H1 (cell line): ENCODE measurements around the gene PDE3A. TPM values are rescaled to one million over a fixed set of nuclear protein-coding genes. Genes with fewer than 3 reads are reported as not detected.

Source experiments
- CTCF ChIA-PET: fragments of 300-600 bp; sonication (Branson Sonifier 250); formaldehyde crosslinking; loops from one replicate; lab custom pipeline; 2021; ENCODE audit not compliant: partially characterized antibody; lab: Charles Lee
- POLR2A ChIA-PET: fragments of 300-600 bp; sonication (Branson Sonifier 250); formaldehyde crosslinking; loops from one replicate; lab custom pipeline; 2021; ENCODE audit warnings: inconsistent platforms; ENCODE audit not compliant: partially characterized antibody; lab: Charles Lee
- DNase-seq, 2 experiments: peaks; one replicate each; pipeline versions ENCODE4 v3.0.0 to v3.0.0-alpha.2; 2010 to 2022; ENCODE audit warnings: low spot score in 2 of 2, low read depth in 1 of 2, mixed read lengths in 1 of 2
- FAIRE-seq: peaks from 2 replicates; lab custom pipeline; 2011; peaks lifted over from hg19 to GRCh38; lab: Jason Lieb, UNC
- H2AFZ ChIP-seq: 2 replicates; pipeline ENCODE4 v1.8.1; 2012; ENCODE audit warnings: low read length, inconsistent platforms
- H2AK5ac ChIP-seq: 2 replicates; pipeline ENCODE4 v1.6.1; 2013; ENCODE audit warnings: low read depth, low read length
- H2BK120ac ChIP-seq: replicated peaks from 2 replicates; pipeline ENCODE3; 2013; ENCODE audit warnings: low read depth, low read length, inconsistent platforms
- H2BK12ac ChIP-seq: 2 replicates; pipeline ENCODE4 v1.6.1; 2013; ENCODE audit warnings: low read depth, low read length
- H2BK15ac ChIP-seq: 2 replicates; pipeline ENCODE4 v1.6.1; 2013; ENCODE audit warnings: low read length
- H2BK20ac ChIP-seq: 2 replicates; pipeline ENCODE4 v1.6.1; 2013; ENCODE audit warnings: low read length
- H2BK5ac ChIP-seq: 2 replicates; pipeline ENCODE4 v1.6.1; 2013; ENCODE audit warnings: low read depth, low read length
- H3K14ac ChIP-seq: 2 replicates; pipeline ENCODE4 v1.6.1; 2013; ENCODE audit warnings: inconsistent platforms; ENCODE audit not compliant: insufficient read length
- H3K18ac ChIP-seq: 2 replicates; pipeline ENCODE4 v1.6.1; 2013; ENCODE audit warnings: low read length; ENCODE audit errors: extremely low read depth
- H3K23ac ChIP-seq: 2 replicates; pipeline ENCODE4 v1.6.1; 2013; ENCODE audit warnings: inconsistent platforms; ENCODE audit not compliant: insufficient read length
- H3K23me2 ChIP-seq: 2 replicates; pipeline ENCODE4 v1.6.1; 2013; ENCODE audit warnings: low read depth, low read length
- H3K27ac ChIP-seq: 2 replicates; pipeline ENCODE4 v1.6.1; 2011; ENCODE audit warnings: low read depth, low read length, inconsistent platforms
- H3K27me3 ChIP-seq, 4 experiments: replicated peaks in 1 of 4; 1 replicate in 1 of 4; 2 replicates in 3 of 4; pipeline versions ENCODE4 v1.6.1 to v1.8.1; 2011 to 2013; ENCODE audit warnings: low read length in 3 of 4, mild to moderate bottlenecking in 3 of 4, inconsistent platforms in 2 of 4, mixed read lengths in 2 of 4, moderate library complexity in 1 of 4; ENCODE audit not compliant: control insufficient read depth in 3 of 4, insufficient read depth in 3 of 4; ENCODE audit errors: extremely low read depth in 1 of 4
- H3K36me3 ChIP-seq, 4 experiments: 2 replicates each; pipeline versions ENCODE4 v1.6.1 to v1.8.1; 2011 to 2013; ENCODE audit warnings: mild to moderate bottlenecking in 4 of 4, low read length in 3 of 4, moderate library complexity in 2 of 4, control low read depth in 1 of 4, inconsistent platforms in 1 of 4; ENCODE audit not compliant: insufficient read depth in 4 of 4, control insufficient read depth in 2 of 4
- H3K4ac ChIP-seq: replicated peaks from 2 replicates; pipeline ENCODE3; 2013; ENCODE audit warnings: low read length, low read depth, mixed read lengths, inconsistent platforms; ENCODE audit not compliant: insufficient read length
- H3K4me1 ChIP-seq, 4 experiments: replicated peaks in 1 of 4; 1 replicate in 1 of 4; 2 replicates in 3 of 4; pipeline versions ENCODE4 v1.6.1 to v1.8.1; 2011 to 2013; ENCODE audit warnings: low read length in 3 of 4, inconsistent platforms in 2 of 4, mixed read lengths in 1 of 4; ENCODE audit not compliant: insufficient read depth in 4 of 4, control insufficient read depth in 3 of 4
- H3K4me2 ChIP-seq, 2 experiments: 2 replicates each; pipeline versions ENCODE4 v1.6.1 to v1.8.1; 2011 to 2013; ENCODE audit warnings: low read depth in 2 of 2, low read length in 2 of 2, control low read depth in 1 of 2, inconsistent platforms in 1 of 2, mild to moderate bottlenecking in 1 of 2; ENCODE audit not compliant: insufficient read depth in 1 of 2
- H3K4me3 ChIP-seq, 4 experiments: fragments of 200-600, 300-600 bp in 1 of 4; sonication (generic), shearing (Covaris generic), sonication (Bioruptor Twin) in 1 of 4; 2 replicates each; pipeline versions ENCODE4 v1.5.1 to v1.8.1; 2011 to 2016; ENCODE audit warnings: low read length in 4 of 4, low read depth in 3 of 4, control low read depth in 2 of 4, inconsistent platforms in 2 of 4, mild to moderate bottlenecking in 2 of 4, mixed read lengths in 1 of 4, moderate library complexity in 1 of 4; ENCODE audit not compliant: insufficient read depth in 2 of 4; ENCODE audit errors: extremely low read depth in 1 of 4
- H3K56ac ChIP-seq: replicated peaks from 2 replicates; pipeline ENCODE3; 2013; ENCODE audit warnings: low read depth, mild to moderate bottlenecking, mixed read lengths, low read length, inconsistent platforms; ENCODE audit not compliant: insufficient read length
- H3K79me1 ChIP-seq: 2 replicates; pipeline ENCODE4 v1.6.1; 2013; ENCODE audit warnings: low read depth, low read length, control low read depth
- H3K79me2 ChIP-seq, 2 experiments: 2 replicates each; pipeline versions ENCODE4 v1.6.1 to v1.8.1; 2012 to 2013; ENCODE audit warnings: low read length in 2 of 2, mild to moderate bottlenecking in 2 of 2, inconsistent platforms in 1 of 2; ENCODE audit not compliant: insufficient read depth in 2 of 2, control insufficient read depth in 1 of 2
- H3K9ac ChIP-seq, 4 experiments: replicated peaks in 1 of 4; 1 replicate in 1 of 4; 2 replicates in 3 of 4; pipeline versions ENCODE4 v1.6.1 to v1.8.1; 2011 to 2013; ENCODE audit warnings: low read depth in 3 of 4, low read length in 3 of 4, control low read depth in 2 of 4, mild to moderate bottlenecking in 2 of 4, moderate library complexity in 2 of 4, inconsistent platforms in 1 of 4; ENCODE audit errors: extremely low read depth in 1 of 4
- H3K9me3 ChIP-seq, 2 experiments: 2 replicates each; pipeline versions ENCODE4 v1.6.1 to v1.8.1; 2012 to 2013; ENCODE audit warnings: mild to moderate bottlenecking in 2 of 2, moderate library complexity in 2 of 2, control low read depth in 1 of 2, inconsistent platforms in 1 of 2, low read depth in 1 of 2, low read length in 1 of 2, mixed read lengths in 1 of 2; ENCODE audit not compliant: insufficient read depth in 2 of 2
- H4K20me1 ChIP-seq, 2 experiments: replicated peaks in 1 of 2; 2 replicates each; pipeline versions ENCODE3 to v1.8.1; 2011 to 2013; ENCODE audit warnings: inconsistent platforms in 2 of 2, low read length in 2 of 2, mild to moderate bottlenecking in 1 of 2; ENCODE audit not compliant: insufficient read depth in 2 of 2, control insufficient read depth in 1 of 2
- H4K5ac ChIP-seq: 2 replicates; pipeline ENCODE4 v1.6.1; 2013; ENCODE audit warnings: low read length, low read depth, mixed read lengths, inconsistent platforms; ENCODE audit not compliant: insufficient read length
- H4K8ac ChIP-seq: 2 replicates; pipeline ENCODE4 v1.8.0; 2013; ENCODE audit warnings: mild to moderate bottlenecking, moderate library complexity, low read length, inconsistent platforms; ENCODE audit not compliant: insufficient read depth; ENCODE audit errors: extremely low read depth
- H4K91ac ChIP-seq: replicated peaks from 2 replicates; pipeline ENCODE3; 2013; ENCODE audit warnings: low read length, mixed read lengths, inconsistent platforms; ENCODE audit not compliant: insufficient read length
- CEBPB ChIP-seq: IDR thresholded peaks from 2 replicates; pipeline ENCODE4 v1.6.1; 2012; ENCODE audit warnings: low read depth, low read length
- CTBP2 ChIP-seq: IDR thresholded peaks from 2 replicates; pipeline ENCODE4 v1.7.0; 2011; ENCODE audit warnings: borderline replicate concordance, mild to moderate bottlenecking, moderate library complexity, mixed read lengths, low read length; ENCODE audit not compliant: insufficient read depth, insufficient read length
- MAX ChIP-seq: IDR thresholded peaks from 2 replicates; pipeline ENCODE4 v1.6.1; 2012; ENCODE audit warnings: inconsistent platforms
- NANOG ChIP-seq: IDR thresholded peaks from 2 replicates; pipeline ENCODE4 v1.6.1; 2011; ENCODE audit warnings: low read length, low read depth, mild to moderate bottlenecking, inconsistent platforms; ENCODE audit not compliant: insufficient read depth, poor library complexity, severe bottlenecking
- POLR2A ChIP-seq, 2 experiments: IDR thresholded peaks; 1 replicate in 1 of 2; 2 replicates in 1 of 2; pipeline ENCODE4 v1.6.1; 2011; ENCODE audit warnings: low read depth in 2 of 2, low read length in 2 of 2, mild to moderate bottlenecking in 2 of 2; ENCODE audit errors: control extremely low read depth in 1 of 2
- RNF2 ChIP-seq: fragments of 200-900, 300-1000 bp; sonication (generic); IDR thresholded peaks from 2 replicates; pipeline ENCODE4 v1.7.1; 2016; ENCODE audit warnings: borderline replicate concordance, low read depth, mild to moderate bottlenecking, antibody characterized with exemption, low read length; ENCODE audit not compliant: poor library complexity, severe bottlenecking; ENCODE audit errors: missing control alignments
- SRF ChIP-seq: IDR thresholded peaks from 2 replicates; pipeline ENCODE4 v1.6.1; 2011; ENCODE audit warnings: mild to moderate bottlenecking, low read depth, low read length, moderate library complexity
- WGBS, 2 experiments: shearing (Covaris generic) in 1 of 2; methylation state at CpG; one replicate each; pipeline versions ENCODE4 v1.1.6 to v1.1.7; 2013 to 2015; ENCODE audit warnings: low lambda C conversion rate in 2 of 2, mixed read lengths in 2 of 2, inconsistent platforms in 1 of 2, low coverage in 1 of 2, missing lambda C conversion rate in 1 of 2; ENCODE audit not compliant: insufficient replicate concordance in 2 of 2, insufficient coverage in 1 of 2, insufficient read length in 1 of 2; ENCODE audit errors: extremely low coverage in 1 of 2, missing lambda C conversion rate in 1 of 2; 5-methylcytosine and 5-hydroxymethylcytosine counted together
- polyA plus RNA-seq, 7 experiments: library from polyadenylated mRNA; depleted of rRNA in 3 of 7; stranded (reverse) in 5 of 7; unstranded in 2 of 7; fragments of >200 nt in 5 of 7; fragments of 200-250 nt in 2 of 7; gene quantifications; 1 replicate in 5 of 7; 2 replicates in 1 of 7; 4 replicates in 1 of 7; pipeline versions ENCODE4 v1.2.1 to v1.2.3, GENCODE V29; 2011 to 2013; ENCODE audit warnings: missing spikeins in 2 of 7, mixed read lengths in 2 of 7
- total RNA-seq: library from RNA; stranded (reverse); fragmentation: NEBNext Ultra II Directional; extraction: Animal tissue kit (Norgen Biotek cat#: 25700); gene quantifications from 2 replicates; pipeline ENCODE4 v1.2.1, GENCODE V29; 2021

Gene PDE3A
- total and polyA plus RNA-seq, 2 of the 8 experiments (the other 6 are each of a cell fraction or from before 2014, with no cell fraction given) = 1.4 to 3.4 TPM

- no peak overlapping the region for H3K27ac ChIP-seq
- H2BK5ac ChIP-seq = no peak overlapping the region; the same call in 1 of the 2 replicates
- H4K20me1 ChIP-seq = no peaks in the 10 kb centered on the region
- H2AK5ac ChIP-seq = no peak overlapping the region
- WGBS, 2 experiments = 1% methylated on average over 33 of the region's 50 CpGs; no CpG with 5 or more reads in 1 of the 2 experiments
- H3K18ac ChIP-seq = no peak overlapping the region; the same call in 1 of the 2 replicates
- no peak for DNase-seq
- no peak overlapping the region for H4K8ac ChIP-seq
- no peaks in the 10 kb centered on the region for H3K36me3 ChIP-seq
- H3K27me3 ChIP-seq = no peaks in the 10 kb centered on the region
- no peak overlapping the region for H4K5ac ChIP-seq
- ChIA-PET CTCF (interaction anchor here (0.5 to 1.1 kb wide), 4 partner anchors 9 to 180 kb away, joined by 3 read pairs; no protein-coding TSS in a partner anchor), POLR2A (interaction anchor here (0.5 to 2.0 kb wide), 6 partner anchors 11 to 452 kb away, joined by 3 to 9 read pairs (median 3); no protein-coding TSS in a partner anchor)
- H4K91ac ChIP-seq = no peak overlapping the region
- no peak overlapping the region for H3K23ac ChIP-seq
- peak overlapping the region; percentile 96 for H3K4me2 ChIP-seq
- peak overlapping the region; percentile 13 for H3K56ac ChIP-seq
- no peaks in the 10 kb centered on the region for H3K79me2 ChIP-seq
- peak overlapping the region in 3 of 4 experiments; percentile 3 to 53 (median 13); a peak in 4 of 7 replicates for H3K9ac ChIP-seq
- H2BK20ac ChIP-seq = no peak overlapping the region
- no peak overlapping the region for H2BK15ac ChIP-seq
- H2BK120ac ChIP-seq = no peak overlapping the region
- H3K9me3 ChIP-seq = no peaks in the 10 kb centered on the region
- H2BK12ac ChIP-seq = no peak overlapping the region
- H3K23me2 ChIP-seq = peaks cover 15% of the 10 kb centered on the region; the same call in 1 of the 2 replicates
- H3K79me1 ChIP-seq = no peaks in the 10 kb centered on the region
- H3K4me3 ChIP-seq = peak overlapping the region; percentile 77 to 91 (median 86)
- peak overlapping the region; percentile 97; the same call in 1 of the 2 replicates for H2AFZ ChIP-seq
- H3K14ac ChIP-seq = no peak overlapping the region
- no peak overlapping the region for H3K4ac ChIP-seq
- no peak for FAIRE-seq
- H3K4me1 ChIP-seq = peaks cover 0 to 6% (median 2%) of the 10 kb centered on the region in 4 experiments; a peak in 2 of 7 replicates
- TF ChIP-seq SRF (no peak), CTBP2 (peak; percentile 42), NANOG (no peak), MAX (peak; percentile 23; the same call in 1 of the 2 replicates), POLR2A (IDR thresholded peaks at IDR 0.05; ENCODE audit: control extremely low read depth in 1 of 2, low read depth in 2 of 2, low read length in 2 of 2) (no peak), CEBPB (peak; percentile 35; the same call in 1 of the 2 replicates), RNF2 (peak; percentile 5)
Measured at GRCh38 chr12:20368651-20369304, 441 bp downstream of the PDE3A start.
